GM06990 (cell line): ENCODE measurements around the gene ARL15.

Experiments
- DNase-seq: peaks from one replicate; pipeline ENCODE4 v3.0.0-alpha.2; 2011; ENCODE audit not compliant: insufficient read length; ENCODE audit errors: extremely low read depth
- H3K27me3 ChIP-seq: replicated peaks from 2 replicates; pipeline ENCODE4 v1.6.0; 2011; ENCODE audit warnings: low read length; ENCODE audit not compliant: control insufficient read depth, insufficient read depth
- H3K36me3 ChIP-seq: 2 replicates; pipeline ENCODE4 v1.5.1; 2011; ENCODE audit warnings: low read length; ENCODE audit not compliant: control insufficient read depth, insufficient read depth
- H3K4me3 ChIP-seq: replicated peaks from 2 replicates; pipeline ENCODE4 v1.5.1; 2011; ENCODE audit warnings: low read depth, mild to moderate bottlenecking, control low read depth, low read length
- TF ChIP-seq, protein P1 (sequence below): IDR thresholded peaks from 2 replicates; pipeline ENCODE4 v1.5.1; 2011; ENCODE audit warnings: low read length, control low read depth, mild to moderate bottlenecking, inconsistent platforms; ENCODE audit not compliant: insufficient read depth, poor library complexity, severe bottlenecking

Gene ARL15

DNA sequence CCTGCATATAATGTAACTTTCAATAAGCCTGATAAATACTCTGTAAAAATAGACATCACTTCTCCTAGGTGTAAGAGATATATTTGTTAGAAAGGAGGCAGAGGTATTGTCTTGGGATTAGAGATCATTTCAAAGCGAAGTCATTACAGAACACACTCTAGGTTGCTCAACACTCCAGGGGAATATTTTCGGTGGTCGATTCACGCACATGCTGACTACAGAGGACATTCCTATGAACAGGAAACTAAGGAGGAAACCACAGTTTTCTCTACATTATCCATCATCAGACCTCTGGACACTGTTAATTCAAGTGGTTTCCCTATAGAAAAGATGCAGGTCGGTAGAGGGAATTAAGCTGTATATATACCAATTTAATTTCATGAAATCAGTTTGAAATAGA, 379.9 kb downstream of the ARL15 start:
- Histone ChIP-seq H3K36me3 (no peaks in the 10 kb centered on the region), H3K4me3 (no peak overlapping the region), H3K27me3 (no peaks in the 10 kb centered on the region)
- DNase-seq = no peak
- TF ChIP-seq, protein P1, sequence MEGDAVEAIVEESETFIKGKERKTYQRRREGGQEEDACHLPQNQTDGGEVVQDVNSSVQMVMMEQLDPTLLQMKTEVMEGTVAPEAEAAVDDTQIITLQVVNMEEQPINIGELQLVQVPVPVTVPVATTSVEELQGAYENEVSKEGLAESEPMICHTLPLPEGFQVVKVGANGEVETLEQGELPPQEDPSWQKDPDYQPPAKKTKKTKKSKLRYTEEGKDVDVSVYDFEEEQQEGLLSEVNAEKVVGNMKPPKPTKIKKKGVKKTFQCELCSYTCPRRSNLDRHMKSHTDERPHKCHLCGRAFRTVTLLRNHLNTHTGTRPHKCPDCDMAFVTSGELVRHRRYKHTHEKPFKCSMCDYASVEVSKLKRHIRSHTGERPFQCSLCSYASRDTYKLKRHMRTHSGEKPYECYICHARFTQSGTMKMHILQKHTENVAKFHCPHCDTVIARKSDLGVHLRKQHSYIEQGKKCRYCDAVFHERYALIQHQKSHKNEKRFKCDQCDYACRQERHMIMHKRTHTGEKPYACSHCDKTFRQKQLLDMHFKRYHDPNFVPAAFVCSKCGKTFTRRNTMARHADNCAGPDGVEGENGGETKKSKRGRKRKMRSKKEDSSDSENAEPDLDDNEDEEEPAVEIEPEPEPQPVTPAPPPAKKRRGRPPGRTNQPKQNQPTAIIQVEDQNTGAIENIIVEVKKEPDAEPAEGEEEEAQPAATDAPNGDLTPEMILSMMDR = no peak

DNA sequence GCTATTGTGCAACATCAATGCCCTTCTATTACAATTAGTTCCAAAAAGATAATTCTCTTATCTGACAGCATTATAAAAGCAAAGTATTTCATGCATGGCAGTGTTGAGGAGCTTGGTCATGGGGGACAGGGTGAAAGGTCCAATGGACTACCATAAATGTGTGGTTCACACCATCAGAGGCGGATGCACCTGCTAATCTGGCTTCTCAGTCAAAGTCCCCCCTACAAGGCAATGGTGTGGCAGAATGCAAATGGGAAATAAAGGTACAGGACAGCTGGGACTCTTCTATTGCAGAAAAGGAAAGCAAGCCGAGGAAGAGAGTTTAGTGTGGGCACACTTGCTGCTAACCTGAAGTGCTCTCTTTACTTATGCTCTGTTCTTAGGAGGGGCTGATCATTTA, 380.8 kb downstream of the ARL15 start:
- no peaks in the 10 kb centered on the region for H3K27me3 ChIP-seq
- TF ChIP-seq, protein P1 = no peak
- no peak for DNase-seq
- no peak overlapping the region for H3K4me3 ChIP-seq
- H3K36me3 ChIP-seq = no peaks in the 10 kb centered on the region

DNA sequence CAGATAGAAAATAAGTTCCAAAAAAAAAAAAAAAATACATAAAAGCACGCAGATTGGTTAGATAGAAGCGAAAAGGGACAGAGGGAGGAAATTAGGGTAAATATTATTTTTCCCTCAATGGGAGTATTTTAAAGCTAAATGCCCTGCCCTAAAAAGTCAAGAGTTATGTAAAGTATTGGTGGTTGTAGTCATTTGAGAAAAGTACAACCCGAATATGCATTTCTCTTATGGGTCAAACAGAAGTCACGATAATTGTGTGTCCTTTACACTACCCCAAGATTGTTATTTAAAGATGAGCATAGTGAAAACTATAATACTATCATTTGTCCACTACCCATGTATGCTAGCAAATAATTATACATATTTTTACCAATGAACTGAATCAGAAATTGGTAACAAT, 381.2 kb downstream of the ARL15 start:
- Histone ChIP-seq H3K36me3 (no peaks in the 10 kb centered on the region), H3K27me3 (no peaks in the 10 kb centered on the region), H3K4me3 (no peak overlapping the region)
- TF ChIP-seq, protein P1 = no peak
- DNase-seq = no peak

DNA sequence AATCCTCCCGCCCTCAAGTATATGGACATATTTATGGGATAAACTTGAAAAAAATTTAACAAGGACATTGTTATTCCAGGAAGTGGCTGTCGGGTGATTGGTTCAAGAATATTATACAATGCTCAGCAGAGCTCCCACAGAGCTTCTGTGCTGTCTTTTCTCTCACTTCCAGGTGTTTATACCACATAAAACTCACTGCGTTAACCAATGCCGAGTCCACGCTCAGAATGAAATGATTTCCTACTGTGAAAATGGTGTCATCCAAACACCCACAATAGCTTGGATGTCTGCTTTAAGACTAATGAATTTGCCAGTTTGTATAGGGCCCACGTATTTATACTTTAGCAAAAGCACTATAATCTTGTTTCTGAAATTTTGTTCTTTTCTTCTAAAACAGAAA, 381.7 kb downstream of the ARL15 start:
- H3K36me3 ChIP-seq = no peaks in the 10 kb centered on the region
- H3K27me3 ChIP-seq = no peaks in the 10 kb centered on the region
- H3K4me3 ChIP-seq = no peak overlapping the region
- TF ChIP-seq, protein P1 = no peak
- no peak for DNase-seq

DNA sequence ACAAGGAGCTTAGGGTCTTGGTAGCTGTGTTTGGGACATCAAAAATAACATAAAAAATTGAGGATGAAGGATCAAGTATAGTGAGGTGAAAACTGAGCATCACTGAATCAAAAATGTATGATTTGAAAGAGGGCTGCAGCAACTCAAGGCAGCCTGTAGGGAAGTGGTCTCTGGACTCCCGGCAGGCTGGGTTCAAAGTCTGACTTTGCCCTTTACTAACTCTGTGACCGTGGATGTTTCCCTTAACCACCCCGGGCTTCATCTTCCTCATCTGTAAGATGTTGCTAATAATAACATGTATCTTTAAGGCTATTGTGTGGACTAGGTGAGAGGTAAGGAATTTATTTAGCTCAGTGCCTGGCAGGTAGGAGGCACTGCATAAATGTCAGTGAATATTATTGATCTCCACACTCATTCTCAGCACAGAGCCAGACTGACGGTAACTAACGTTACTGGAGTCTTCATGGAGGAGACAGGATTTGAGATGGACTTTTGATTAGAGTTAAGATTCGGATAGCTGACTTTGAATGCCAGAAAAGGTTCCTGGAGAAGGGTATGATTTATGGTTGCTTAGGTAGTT, 382.6 kb downstream of the ARL15 start:
- no peak for DNase-seq
- H3K4me3 ChIP-seq = no peak overlapping the region
- no peaks in the 10 kb centered on the region for H3K36me3 ChIP-seq
- TF ChIP-seq, protein P1 = no peak
- no peaks in the 10 kb centered on the region for H3K27me3 ChIP-seq

DNA sequence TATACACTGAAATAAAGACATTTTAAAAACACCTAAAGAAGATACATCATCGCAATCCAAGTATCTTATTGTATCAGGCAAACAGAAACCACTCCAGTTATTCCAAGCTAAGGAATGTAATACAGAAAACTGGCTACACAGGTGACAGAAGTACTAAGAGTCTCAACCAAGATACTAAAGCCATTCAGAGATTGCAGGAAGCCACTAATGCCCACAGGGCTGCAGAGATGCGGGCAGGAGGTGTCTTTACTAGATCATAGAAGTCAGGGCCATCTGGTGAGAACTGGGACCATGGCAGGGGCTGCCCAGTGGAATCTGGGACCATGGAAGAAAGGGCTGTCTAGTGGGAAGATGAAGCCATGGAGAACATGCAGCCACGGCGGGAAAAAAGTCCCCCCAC, 384.3 kb downstream of the ARL15 start:
- H3K36me3 ChIP-seq = no peaks in the 10 kb centered on the region
- DNase-seq = no peak
- H3K4me3 ChIP-seq = no peak overlapping the region
- TF ChIP-seq, protein P1 = no peak
- no peaks in the 10 kb centered on the region for H3K27me3 ChIP-seq
